ENCODE measurements around the gene YAF2.

- TF ChIP-seq CTCF (IDR thresholded peaks at IDR 0.05), result no peak
- TF ChIP-seq POLR2AphosphoS5 (IDR thresholded peaks at IDR 0.05), result no peak
- TF ChIP-seq EP300 (IDR thresholded peaks at IDR 0.05), result no peak
- TF ChIP-seq POLR2A (IDR thresholded peaks at IDR 0.05), result no peak
Observed at GRCh38 chr12:42190376-42190775, 47.7 kb downstream of the YAF2 start.
